Stimulated activated effector memory CD8-positive, alpha-beta T cell treated with anti-CD3 and anti-CD28 coated beads, Interleukin-12 subunit alpha, Interleukin-12 subunit beta, amount 100 ng/mL, for 72 hours (primary cell): ENCODE results near the gene HKDC1.
A peak's percentile ranks its signal among the peaks of the same experiment; 100 is the strongest.
"Not testable (repeated sequence)": the region's sequence is repeated elsewhere in the genome, so short reads cannot be mapped to it uniquely, and the experiment has no call there.

Experiments
- ATAC-seq: fragments of 150-1000 bp; cut with Tn5 transposase; 2 replicates; pipeline ENCODE4 v1.10.0; 2021
- DNase-seq, 2 donors: peaks; one replicate each; pipeline ENCODE4 v3.0.0; 2021 to 2022; ENCODE audit warnings: low spot score in 2 of 2
- H3K27ac Mint-ChIP-seq: one replicate; pipeline ENCODE4 v1.8.0; 2022; ENCODE audit warnings: mild to moderate bottlenecking, mixed read lengths
- H3K36me3 Mint-ChIP-seq: one replicate; pipeline ENCODE4 v1.8.0; 2022; ENCODE audit warnings: mild to moderate bottlenecking, mixed read lengths
- H3K4me1 Mint-ChIP-seq: one replicate; pipeline ENCODE4 v1.8.0; 2022; ENCODE audit warnings: mixed read lengths
- H3K4me3 Mint-ChIP-seq: one replicate; pipeline ENCODE4 v1.8.0; 2022; ENCODE audit warnings: mild to moderate bottlenecking, mixed read lengths
- H3K9me3 Mint-ChIP-seq: one replicate; pipeline ENCODE4 v1.8.0; 2022; ENCODE audit warnings: mixed read lengths

HKDC1 gene

GRCh38 chr10:69275444-69275843 is 55.3 kb downstream of the HKDC1 start:
- Mint-ChIP-seq H3K4me3 (no peak overlapping the region), H3K9me3 (no peaks in the 10 kb centered on the region), H3K27ac (no peak overlapping the region), H3K36me3 (no peaks in the 10 kb centered on the region), H3K4me1 (no peaks in the 10 kb centered on the region)
- DNase-seq (no peak), ATAC-seq (no peak)

- H3K9me3 Mint-ChIP-seq: no peaks in the 10 kb centered on the region
- ATAC-seq: no peak
- H3K27ac Mint-ChIP-seq: no peak overlapping the region
- no peaks in the 10 kb centered on the region for H3K36me3 Mint-ChIP-seq
- no peak overlapping the region for H3K4me3 Mint-ChIP-seq
- no peaks in the 10 kb centered on the region for H3K4me1 Mint-ChIP-seq
- DNase-seq: no peak
Measured at GRCh38 chr10:69276503-69276902, 56.4 kb downstream of the HKDC1 start.

GRCh38 chr10:69278446-69278963 is 58.4 kb downstream of the HKDC1 start, which contains the start of gene HK1:
HK1 (plus strand) TSS chr10:69278496.
- no peaks in the 10 kb centered on the region for H3K9me3 Mint-ChIP-seq
- H3K36me3 Mint-ChIP-seq: no peaks in the 10 kb centered on the region
- H3K4me1 Mint-ChIP-seq: no peaks in the 10 kb centered on the region
- DNase-seq (no peak), ATAC-seq (no peak)
- no peak within 1 kb of the TSS for H3K4me3 Mint-ChIP-seq
- H3K27ac Mint-ChIP-seq: no peak within 1 kb of the TSS

- no peak for ATAC-seq
- no peak for DNase-seq
- Mint-ChIP-seq H3K4me1 (no peaks in the 10 kb centered on the region), H3K9me3 (no peaks in the 10 kb centered on the region), H3K36me3 (no peaks in the 10 kb centered on the region), H3K27ac (no peak overlapping the region), H3K4me3 (no peak overlapping the region)
Measured at GRCh38 chr10:69279110-69279509, 59.0 kb downstream of the HKDC1 start.

GRCh38 chr10:69281507-69282413 is 61.6 kb downstream of the HKDC1 start:
- no peaks in the 10 kb centered on the region for H3K9me3 Mint-ChIP-seq
- H3K36me3 Mint-ChIP-seq: no peaks in the 10 kb centered on the region
- DNase-seq (no peak), ATAC-seq (no peak)
- no peak overlapping the region for H3K4me3 Mint-ChIP-seq
- H3K4me1 Mint-ChIP-seq: no peaks in the 10 kb centered on the region
- no peak overlapping the region for H3K27ac Mint-ChIP-seq

- not testable (repeated sequence) for DNase-seq, ATAC-seq, H3K27ac Mint-ChIP-seq, H3K36me3 Mint-ChIP-seq, H3K4me1 Mint-ChIP-seq, H3K9me3 Mint-ChIP-seq, H3K4me3 Mint-ChIP-seq
Measured at GRCh38 chr10:69284402-69284801, 64.3 kb downstream of the HKDC1 start.

- Mint-ChIP-seq H3K4me1 (no peaks in the 10 kb centered on the region), H3K27ac (no peak overlapping the region), H3K36me3 (no peaks in the 10 kb centered on the region), H3K9me3 (no peaks in the 10 kb centered on the region), H3K4me3 (no peak overlapping the region)
- ATAC-seq (no peak), DNase-seq (no peak)
Measured at GRCh38 chr10:69285699-69286098, 65.6 kb downstream of the HKDC1 start.

GRCh38 chr10:69287181-69287580 is 67.0 kb downstream of the HKDC1 start:
- Mint-ChIP-seq H3K4me1 (no peaks in the 10 kb centered on the region), H3K27ac (no peak overlapping the region), H3K36me3 (no peaks in the 10 kb centered on the region), H3K4me3 (no peak overlapping the region), H3K9me3 (no peaks in the 10 kb centered on the region)
- ATAC-seq (no peak), DNase-seq (no peak)

- Mint-ChIP-seq H3K9me3 (no peaks in the 10 kb centered on the region), H3K27ac (no peak overlapping the region)
- ATAC-seq: no peak
Measured at GRCh38 chr10:69290993-69291392, 70.9 kb downstream of the HKDC1 start.

GRCh38 chr10:69292459-69292858 is 72.3 kb downstream of the HKDC1 start:
- ATAC-seq: no peak
- DNase-seq: no peak
- Mint-ChIP-seq H3K36me3 (no peaks in the 10 kb centered on the region), H3K4me3 (no peak overlapping the region), H3K27ac (no peak overlapping the region), H3K9me3 (no peaks in the 10 kb centered on the region), H3K4me1 (no peaks in the 10 kb centered on the region)

More at GRCh38 chr10:69290993-69291392, 70.9 kb downstream of the HKDC1 start:
- Mint-ChIP-seq H3K4me1 (no peaks in the 10 kb centered on the region), H3K36me3 (no peaks in the 10 kb centered on the region), H3K4me3 (no peak overlapping the region)
- no peak for DNase-seq

GRCh38 chr10:69295027-69295636 is 75.0 kb downstream of the HKDC1 start:
- DNase-seq: no peak
- Mint-ChIP-seq H3K4me1 (no peaks in the 10 kb centered on the region), H3K4me3 (no peak overlapping the region), H3K36me3 (no peaks in the 10 kb centered on the region), H3K27ac (no peak overlapping the region), H3K9me3 (no peaks in the 10 kb centered on the region)
- no peak for ATAC-seq

- H3K36me3 Mint-ChIP-seq: no peaks in the 10 kb centered on the region
- no peaks in the 10 kb centered on the region for H3K9me3 Mint-ChIP-seq
- H3K4me1 Mint-ChIP-seq: no peaks in the 10 kb centered on the region
- DNase-seq (no peak), ATAC-seq (peak; percentile 67)
- H3K27ac Mint-ChIP-seq: no peak overlapping the region
- no peak overlapping the region for H3K4me3 Mint-ChIP-seq
Measured at GRCh38 chr10:69303632-69304051, 83.5 kb downstream of the HKDC1 start.

GRCh38 chr10:69306421-69306820 is 86.3 kb downstream of the HKDC1 start:
- H3K4me3 Mint-ChIP-seq: no peak overlapping the region
- H3K4me1 Mint-ChIP-seq: no peaks in the 10 kb centered on the region
- H3K27ac Mint-ChIP-seq: no peak overlapping the region
- DNase-seq (no peak), ATAC-seq (no peak)
- H3K36me3 Mint-ChIP-seq: no peaks in the 10 kb centered on the region
- no peaks in the 10 kb centered on the region for H3K9me3 Mint-ChIP-seq

GRCh38 chr10:69307434-69307833 is 87.3 kb downstream of the HKDC1 start:
- H3K4me1 Mint-ChIP-seq: no peaks in the 10 kb centered on the region
- H3K27ac Mint-ChIP-seq: no peak overlapping the region
- no peaks in the 10 kb centered on the region for H3K36me3 Mint-ChIP-seq
- ATAC-seq (no peak), DNase-seq (no peak)
- no peaks in the 10 kb centered on the region for H3K9me3 Mint-ChIP-seq
- no peak overlapping the region for H3K4me3 Mint-ChIP-seq

- not testable (repeated sequence) for H3K4me1 Mint-ChIP-seq, H3K9me3 Mint-ChIP-seq, ATAC-seq, H3K36me3 Mint-ChIP-seq, H3K27ac Mint-ChIP-seq, DNase-seq, H3K4me3 Mint-ChIP-seq
Measured at GRCh38 chr10:69308304-69308703, 88.2 kb downstream of the HKDC1 start.

- H3K36me3 Mint-ChIP-seq: no peaks in the 10 kb centered on the region
- H3K27ac Mint-ChIP-seq: peak overlapping the region; percentile 5
- DNase-seq (no peak), ATAC-seq (no peak)
- no peak overlapping the region for H3K4me3 Mint-ChIP-seq
- H3K9me3 Mint-ChIP-seq: no peaks in the 10 kb centered on the region
- peaks cover 13% of the 10 kb centered on the region for H3K4me1 Mint-ChIP-seq
Measured at GRCh38 chr10:69311309-69311708, 91.2 kb downstream of the HKDC1 start.
